Measurements from ENCODE around the gene CST6.

Gene CST6

DNA sequence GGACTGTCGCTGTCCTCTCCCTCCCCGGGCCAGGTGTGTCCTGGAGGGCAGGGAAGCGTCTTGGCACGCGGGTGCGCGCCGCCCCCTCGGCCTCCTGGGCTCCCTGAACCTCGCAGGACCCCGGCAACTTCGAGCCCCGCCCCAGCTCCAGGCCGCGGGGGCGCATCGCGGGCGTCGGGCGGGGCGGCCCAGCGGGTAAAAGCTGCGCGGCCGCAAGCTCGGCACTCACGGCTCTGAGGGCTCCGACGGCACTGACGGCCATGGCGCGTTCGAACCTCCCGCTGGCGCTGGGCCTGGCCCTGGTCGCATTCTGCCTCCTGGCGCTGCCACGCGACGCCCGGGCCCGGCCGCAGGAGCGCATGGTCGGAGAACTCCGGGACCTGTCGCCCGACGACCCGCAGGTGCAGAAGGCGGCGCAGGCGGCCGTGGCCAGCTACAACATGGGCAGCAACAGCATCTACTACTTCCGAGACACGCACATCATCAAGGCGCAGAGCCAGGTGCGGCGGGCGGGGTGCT lies at the start of gene CST6:
CST6 (plus strand) TSS at position 224 of the 519 bp plus-strand sequence; CDS start at position 261, 37 bp downstream.
- Mint-ChIP-seq H3K9me3 (no peaks in the 10 kb centered on the region), H3K4me1 (ENCODE audit: low read depth) (peaks cover 37% of the 10 kb centered on the region), H3K4me3 (peak within 1 kb of the TSS; percentile 1), H3K27ac (peak within 1 kb of the TSS; percentile 65), H3K27me3 (peaks cover 30% of the 10 kb centered on the region), H3K36me3 (ENCODE audit: low read depth) (peaks cover 8% of the 10 kb centered on the region)
- intact Hi-C loops (cut with micrococcal nuclease) = no loop called here

GRCh38 chr11:65962141-65962564 lies 49.7 kb upstream of the CST6 start:
- H3K27me3 Mint-ChIP-seq = no peaks in the 10 kb centered on the region
- no peaks in the 10 kb centered on the region for H3K9me3 Mint-ChIP-seq
- intact Hi-C loops (cut with micrococcal nuclease) = loop anchor here (2.0 kb wide), 1 partner anchor 73 kb away; the partner anchor contains the start of gene FIBP
- peaks cover 36% of the 10 kb centered on the region for H3K4me1 Mint-ChIP-seq (ENCODE audit: low read depth)
- H3K36me3 Mint-ChIP-seq (ENCODE audit: low read depth) = peaks cover 62% of the 10 kb centered on the region
- H3K4me3 Mint-ChIP-seq = peak overlapping the region; percentile 94
- peak overlapping the region; percentile 99 for H3K27ac Mint-ChIP-seq

- peaks cover 54% of the 10 kb centered on the region for H3K4me1 Mint-ChIP-seq (ENCODE audit: low read depth)
- peaks cover 89% of the 10 kb centered on the region for H3K36me3 Mint-ChIP-seq (ENCODE audit: low read depth)
- intact Hi-C loops (cut with micrococcal nuclease) = no loop called here
These were observed 46.9 kb upstream of the CST6 start for GRCh38 chr11:65964906-65965305.

DNA sequence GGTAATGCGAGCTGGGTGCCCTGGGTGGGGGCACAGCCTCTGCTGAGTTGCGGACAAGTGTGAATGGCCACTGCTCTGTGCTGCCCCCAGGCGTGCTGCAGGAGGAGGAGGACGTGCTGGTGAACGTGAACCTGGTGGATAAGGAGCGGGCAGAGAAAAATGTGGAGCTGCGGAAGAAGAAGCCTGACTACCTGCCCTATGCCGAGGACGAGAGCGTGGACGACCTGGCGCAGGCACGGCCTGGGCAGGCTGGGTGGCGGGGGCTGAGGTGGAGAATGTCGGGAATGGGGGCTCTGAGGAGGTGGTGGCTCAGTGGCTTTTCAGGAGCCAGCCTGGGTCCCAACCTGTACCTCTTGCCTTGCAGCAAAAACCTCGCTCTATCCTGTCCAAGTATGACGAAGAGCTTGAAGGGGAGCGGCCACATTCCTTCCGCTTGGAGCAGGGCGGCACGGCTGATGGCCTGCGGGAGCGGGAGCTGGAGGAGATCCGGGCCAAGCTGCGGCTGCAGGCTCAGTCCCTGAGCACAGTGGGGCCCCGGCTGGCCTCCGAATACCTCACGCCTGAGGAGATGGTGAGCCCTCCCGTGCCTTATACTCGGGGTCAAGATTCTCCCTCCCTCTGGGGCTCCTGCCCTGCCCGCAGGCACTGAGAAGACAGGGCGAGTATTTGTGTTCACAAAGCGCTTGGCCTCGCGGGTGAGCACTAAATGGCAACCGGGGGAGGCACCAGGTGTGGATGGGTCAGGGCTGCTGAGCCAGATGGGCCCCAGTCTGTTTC lies 45.6 kb upstream of the CST6 start:
- no peaks in the 10 kb centered on the region for H3K27me3 Mint-ChIP-seq
- peak overlapping the region; percentile 21 for H3K27ac Mint-ChIP-seq
- intact Hi-C loops (cut with micrococcal nuclease) = no loop called here
- no peak overlapping the region for H3K4me3 Mint-ChIP-seq
- H3K36me3 Mint-ChIP-seq (ENCODE audit: low read depth) = peaks cover 95% of the 10 kb centered on the region
- no peaks in the 10 kb centered on the region for H3K9me3 Mint-ChIP-seq
- peaks cover 57% of the 10 kb centered on the region for H3K4me1 Mint-ChIP-seq (ENCODE audit: low read depth)

More at GRCh38 chr11:65964906-65965305, 46.9 kb upstream of the CST6 start:
- Mint-ChIP-seq H3K27ac (no peak overlapping the region), H3K9me3 (no peaks in the 10 kb centered on the region), H3K27me3 (no peaks in the 10 kb centered on the region), H3K4me3 (no peak overlapping the region)

DNA sequence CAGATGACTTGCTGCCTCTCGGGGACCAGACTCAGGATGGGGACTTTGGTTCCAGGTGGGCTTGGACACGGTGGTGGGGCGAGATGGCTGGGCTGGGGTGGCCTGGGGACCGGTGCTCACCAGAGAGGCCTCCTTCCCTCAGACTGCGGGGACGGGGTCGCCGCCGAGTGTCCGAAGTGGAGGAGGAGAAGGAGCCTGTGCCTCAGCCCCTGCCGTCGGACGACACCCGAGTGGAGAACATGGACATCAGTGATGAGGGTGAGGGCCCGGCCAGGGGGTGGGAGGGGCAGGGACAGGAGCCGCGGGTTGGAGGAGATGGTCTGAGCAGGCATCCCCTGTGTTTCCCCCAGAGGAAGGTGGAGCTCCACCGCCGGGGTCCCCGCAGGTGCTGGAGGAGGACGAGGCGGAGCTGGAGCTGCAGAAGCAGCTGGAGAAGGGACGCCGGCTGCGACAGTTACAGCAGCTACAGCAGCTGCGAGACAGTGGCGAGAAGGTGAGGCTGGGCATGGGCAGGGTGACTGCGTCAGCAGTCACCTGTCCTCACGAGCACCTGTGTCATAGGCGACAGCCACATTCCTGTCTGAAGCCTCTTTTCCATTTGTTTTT lies 44.4 kb upstream of the CST6 start:
- Mint-ChIP-seq H3K27me3 (no peaks in the 10 kb centered on the region), H3K4me3 (no peak overlapping the region), H3K4me1 (ENCODE audit: low read depth) (peaks cover 50% of the 10 kb centered on the region), H3K9me3 (no peaks in the 10 kb centered on the region), H3K27ac (peak overlapping the region; percentile 69), H3K36me3 (ENCODE audit: low read depth) (peaks cover 95% of the 10 kb centered on the region)
- intact Hi-C loops (cut with micrococcal nuclease) = no loop called here

DNA sequence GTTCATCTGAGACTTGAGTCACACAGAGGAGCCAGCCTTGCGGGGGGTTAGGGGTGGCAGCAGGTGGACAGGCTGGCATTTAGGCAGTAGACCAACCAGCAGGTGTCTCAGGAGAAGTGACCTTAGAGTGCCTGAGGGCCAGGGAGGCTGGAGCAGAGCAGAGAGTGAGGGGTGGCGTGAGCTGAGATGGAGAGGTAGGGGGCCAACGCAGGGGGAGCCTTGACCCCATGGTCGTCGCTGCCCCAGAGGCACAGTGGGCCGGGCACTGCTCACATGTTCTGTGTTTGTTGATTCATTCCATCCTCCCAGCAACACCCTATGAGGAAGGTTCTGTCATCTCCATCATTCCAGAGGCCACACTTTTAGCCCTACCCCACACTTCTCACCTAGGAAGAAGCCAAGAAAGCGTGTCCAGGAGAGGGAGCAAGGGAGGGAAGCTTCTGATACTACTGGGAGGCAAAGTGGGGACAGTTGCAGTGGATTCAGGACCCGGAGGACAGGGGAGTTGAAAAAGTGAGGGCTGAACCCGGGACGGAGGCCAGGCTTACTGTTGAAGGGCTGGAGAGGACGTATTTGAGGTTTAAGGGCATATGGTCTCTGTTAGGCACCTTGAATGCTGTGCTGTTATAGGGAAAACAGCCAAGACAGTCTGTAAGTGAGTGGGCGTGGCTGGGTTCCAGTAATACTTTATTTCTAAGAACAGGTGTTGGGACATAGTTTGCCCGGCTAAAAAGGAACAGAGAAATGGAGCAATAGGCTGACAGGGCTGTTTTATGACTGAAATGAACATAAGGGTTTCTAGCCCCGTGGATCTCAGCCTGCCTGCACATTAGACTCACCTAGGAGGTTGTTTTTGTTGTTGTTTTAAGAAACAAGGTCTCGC lies 43.0 kb upstream of the CST6 start:
- no peaks in the 10 kb centered on the region for H3K9me3 Mint-ChIP-seq
- no peak overlapping the region for H3K4me3 Mint-ChIP-seq
- peaks cover 36% of the 10 kb centered on the region for H3K4me1 Mint-ChIP-seq (ENCODE audit: low read depth)
- peak overlapping the region; percentile 69 for H3K27ac Mint-ChIP-seq
- peaks cover 95% of the 10 kb centered on the region for H3K36me3 Mint-ChIP-seq (ENCODE audit: low read depth)
- H3K27me3 Mint-ChIP-seq = no peaks in the 10 kb centered on the region
- intact Hi-C loops (cut with micrococcal nuclease) = no loop called here

- Mint-ChIP-seq H3K27me3 (no peaks in the 10 kb centered on the region), H3K36me3 (ENCODE audit: low read depth) (peaks cover 86% of the 10 kb centered on the region), H3K27ac (no peak overlapping the region), H3K4me3 (no peak overlapping the region), H3K4me1 (ENCODE audit: low read depth) (peaks cover 48% of the 10 kb centered on the region), H3K9me3 (no peaks in the 10 kb centered on the region)
- intact Hi-C loops (cut with micrococcal nuclease) = no loop called here
These were observed 39.7 kb upstream of the CST6 start for GRCh38 chr11:65972116-65972515.

GRCh38 chr11:65973439-65974110 lies 38.2 kb upstream of the CST6 start:
- Mint-ChIP-seq H3K9me3 (no peaks in the 10 kb centered on the region), H3K36me3 (ENCODE audit: low read depth) (peaks cover 86% of the 10 kb centered on the region), H3K4me3 (no peak overlapping the region), H3K4me1 (ENCODE audit: low read depth) (peaks cover 37% of the 10 kb centered on the region), H3K27me3 (no peaks in the 10 kb centered on the region), H3K27ac (no peak overlapping the region)
- intact Hi-C loops (cut with micrococcal nuclease) = no loop called here

DNA sequence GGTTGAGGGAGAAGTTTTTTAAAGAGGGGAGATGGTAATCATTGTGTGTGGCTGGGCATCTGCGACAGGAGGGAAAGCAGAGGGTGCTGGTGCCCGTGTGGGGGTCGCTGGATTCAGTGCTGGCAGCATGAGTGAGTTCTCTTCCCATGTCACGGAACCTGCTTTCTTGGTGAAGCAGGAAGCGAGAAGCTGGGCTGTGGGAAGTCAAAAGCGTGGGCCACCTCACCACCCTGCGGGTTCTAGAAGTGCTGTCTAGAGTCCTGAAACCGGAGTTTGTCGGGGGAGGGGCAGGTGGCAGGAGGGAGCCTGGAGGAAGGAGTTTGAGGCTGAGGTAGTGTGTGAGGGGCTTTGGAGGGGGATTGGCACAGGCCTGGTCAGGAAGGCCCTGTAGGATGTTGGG lies 36.0 kb upstream of the CST6 start:
- peaks cover 86% of the 10 kb centered on the region for H3K36me3 Mint-ChIP-seq (ENCODE audit: low read depth)
- peak overlapping the region; percentile 27 for H3K4me3 Mint-ChIP-seq

DNA sequence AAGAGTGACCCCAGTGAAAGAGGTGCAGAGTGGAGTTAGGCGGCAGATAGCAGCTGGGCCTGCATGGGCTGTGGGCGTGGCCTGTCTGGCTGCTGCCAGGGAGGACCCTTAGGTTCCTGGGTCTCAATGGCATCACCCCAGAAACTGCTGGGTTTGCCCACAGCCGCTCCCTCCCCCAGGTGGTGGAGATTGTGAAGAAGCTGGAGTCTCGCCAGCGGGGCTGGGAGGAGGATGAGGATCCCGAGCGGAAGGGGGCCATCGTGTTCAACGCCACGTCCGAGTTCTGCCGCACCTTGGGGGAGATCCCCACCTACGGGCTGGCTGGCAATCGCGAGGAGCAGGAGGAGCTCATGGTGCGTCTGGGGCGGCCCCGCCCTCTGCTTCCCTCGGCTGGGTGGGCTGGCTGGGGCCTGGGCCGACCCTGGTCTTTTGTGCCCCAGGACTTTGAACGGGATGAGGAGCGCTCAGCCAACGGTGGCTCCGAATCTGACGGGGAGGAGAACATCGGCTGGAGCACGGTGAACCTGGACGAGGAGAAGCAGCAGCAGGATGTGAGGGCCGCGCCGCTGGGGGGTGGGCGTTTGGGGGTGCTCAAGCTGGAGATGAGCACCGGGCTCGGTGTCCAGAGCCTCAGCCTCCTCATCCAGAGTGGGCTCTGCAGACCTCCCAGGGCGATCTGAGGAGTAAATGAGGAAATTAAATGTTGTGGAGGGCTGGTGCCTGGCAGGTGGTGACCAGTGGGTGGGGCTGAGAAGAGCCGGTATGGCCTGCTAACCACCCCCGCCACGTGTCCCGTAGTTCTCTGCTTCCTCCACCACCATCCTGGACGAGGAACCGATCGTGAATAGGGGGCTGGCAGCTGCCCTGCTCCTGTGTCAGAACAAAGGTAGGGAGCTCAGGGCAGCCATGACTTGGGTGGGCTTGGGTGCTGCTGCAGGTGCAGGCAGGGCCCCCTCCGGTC lies 35.3 kb upstream of the CST6 start:
- peaks cover 84% of the 10 kb centered on the region for H3K36me3 Mint-ChIP-seq (ENCODE audit: low read depth)
- H3K27ac Mint-ChIP-seq = peak overlapping the region; percentile 59
- peaks cover 21% of the 10 kb centered on the region for H3K4me1 Mint-ChIP-seq (ENCODE audit: low read depth)

More for the DNA sequence above, 36.0 kb upstream of the CST6 start:
- Mint-ChIP-seq H3K4me1 (ENCODE audit: low read depth) (peaks cover 15% of the 10 kb centered on the region), H3K9me3 (no peaks in the 10 kb centered on the region), H3K27ac (peak overlapping the region; percentile 59), H3K27me3 (no peaks in the 10 kb centered on the region)
- intact Hi-C loops (cut with micrococcal nuclease) = no loop called here

GRCh38 chr11:65977621-65978390 lies 34.0 kb upstream of the CST6 start:
- no peak overlapping the region for H3K4me3 Mint-ChIP-seq
- H3K9me3 Mint-ChIP-seq = no peaks in the 10 kb centered on the region
- intact Hi-C loops (cut with micrococcal nuclease) = no loop called here
- H3K4me1 Mint-ChIP-seq (ENCODE audit: low read depth) = peaks cover 21% of the 10 kb centered on the region
- peak overlapping the region; percentile 52 for H3K27ac Mint-ChIP-seq
- H3K27me3 Mint-ChIP-seq = no peaks in the 10 kb centered on the region
- H3K36me3 Mint-ChIP-seq (ENCODE audit: low read depth) = peaks cover 70% of the 10 kb centered on the region

More for the DNA sequence above, 35.3 kb upstream of the CST6 start:
- no peaks in the 10 kb centered on the region for H3K9me3 Mint-ChIP-seq
- H3K4me3 Mint-ChIP-seq = peak overlapping the region; percentile 27
- no peaks in the 10 kb centered on the region for H3K27me3 Mint-ChIP-seq
- intact Hi-C loops (cut with micrococcal nuclease) = no loop called here
